GM23338 (cell line): ENCODE results near the gene JMJD1C.

Source experiments
- CREB1 ChIP-seq: fragments of 250-450 bp; sonication (Bioruptor Pico); IDR thresholded peaks from 2 replicates; pipeline ENCODE4 v1.5.0; 2020; ENCODE audit warnings: low read depth, mild to moderate bottlenecking, moderate library complexity
- EZH2 ChIP-seq: fragments of 200-600 bp; sonication (generic); IDR thresholded peaks from one replicate; pipeline ENCODE4 v1.8.0; 2017; ENCODE audit warnings: antibody characterized with exemption, mild to moderate bottlenecking, low read depth; ENCODE audit not compliant: unreplicated experiment
- EZH2phosphoT487 ChIP-seq: fragments of 200-600 bp; sonication (generic); IDR thresholded peaks from one replicate; pipeline ENCODE4 v1.8.1; 2018; ENCODE audit warnings: antibody characterized with exemption; ENCODE audit not compliant: unreplicated experiment
- JUNB ChIP-seq: IDR thresholded peaks from one replicate; pipeline ENCODE4 v1.6.1; 2016; ENCODE audit warnings: antibody characterized with exemption; ENCODE audit not compliant: unreplicated experiment
- POLR2AphosphoS5 ChIP-seq: IDR thresholded peaks from 2 replicates; pipeline ENCODE4 v1.6.1; 2016; ENCODE audit warnings: antibody characterized with exemption, low read depth
- TF ChIP-seq, protein P1 (sequence below), 2 experiments: fragments of 200-600 bp in 1 of 2; sonication (generic) in 1 of 2; conservative IDR thresholded peaks; 2 replicates each; pipeline versions ENCODE4 v1.5.1 to v1.6.1; 2016 to 2017; ENCODE audit warnings: antibody characterized with exemption in 2 of 2, low read depth in 2 of 2, mild to moderate bottlenecking in 2 of 2, moderate library complexity in 1 of 2
- TF ChIP-seq, protein P2 (sequence below): IDR thresholded peaks from 2 replicates; pipeline ENCODE4 v1.6.1; 2016; ENCODE audit warnings: antibody characterized with exemption
- TF ChIP-seq, protein P3 (sequence below): IDR thresholded peaks from one replicate; pipeline ENCODE4 v1.6.1; 2018; ENCODE audit warnings: antibody characterized with exemption; ENCODE audit not compliant: unreplicated experiment

DNA sequence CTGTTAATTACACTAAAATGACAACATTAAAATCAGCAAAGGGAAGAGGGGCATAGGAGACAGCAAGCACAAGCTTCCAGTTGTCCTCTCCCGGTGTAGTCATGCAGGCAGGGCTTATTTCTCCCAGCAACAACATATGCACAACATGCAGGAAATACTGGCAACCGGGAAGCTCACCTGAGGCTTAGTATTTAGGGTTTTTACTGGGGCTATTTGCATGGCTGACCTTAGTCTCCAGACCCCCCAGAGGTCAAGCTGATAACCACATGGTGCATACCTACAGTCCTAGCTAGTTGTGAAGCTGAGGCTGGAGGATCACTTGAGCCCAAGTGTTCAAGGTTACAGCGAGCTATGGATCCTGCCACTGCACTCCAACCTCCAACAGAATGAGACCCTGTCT, 12.8 kb upstream of the JMJD1C start:
- TF ChIP-seq EZH2phosphoT487 (no peak), POLR2AphosphoS5 (no peak), JUNB (no peak), EZH2 (no peak), CREB1 (CRISPR knock-in tag) (no peak)
- TF ChIP-seq, protein P1, sequence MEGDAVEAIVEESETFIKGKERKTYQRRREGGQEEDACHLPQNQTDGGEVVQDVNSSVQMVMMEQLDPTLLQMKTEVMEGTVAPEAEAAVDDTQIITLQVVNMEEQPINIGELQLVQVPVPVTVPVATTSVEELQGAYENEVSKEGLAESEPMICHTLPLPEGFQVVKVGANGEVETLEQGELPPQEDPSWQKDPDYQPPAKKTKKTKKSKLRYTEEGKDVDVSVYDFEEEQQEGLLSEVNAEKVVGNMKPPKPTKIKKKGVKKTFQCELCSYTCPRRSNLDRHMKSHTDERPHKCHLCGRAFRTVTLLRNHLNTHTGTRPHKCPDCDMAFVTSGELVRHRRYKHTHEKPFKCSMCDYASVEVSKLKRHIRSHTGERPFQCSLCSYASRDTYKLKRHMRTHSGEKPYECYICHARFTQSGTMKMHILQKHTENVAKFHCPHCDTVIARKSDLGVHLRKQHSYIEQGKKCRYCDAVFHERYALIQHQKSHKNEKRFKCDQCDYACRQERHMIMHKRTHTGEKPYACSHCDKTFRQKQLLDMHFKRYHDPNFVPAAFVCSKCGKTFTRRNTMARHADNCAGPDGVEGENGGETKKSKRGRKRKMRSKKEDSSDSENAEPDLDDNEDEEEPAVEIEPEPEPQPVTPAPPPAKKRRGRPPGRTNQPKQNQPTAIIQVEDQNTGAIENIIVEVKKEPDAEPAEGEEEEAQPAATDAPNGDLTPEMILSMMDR (conservative IDR thresholded peaks at IDR 0.05; ENCODE audit: low read depth in 2 of 2): no peak
- TF ChIP-seq, protein P2, sequence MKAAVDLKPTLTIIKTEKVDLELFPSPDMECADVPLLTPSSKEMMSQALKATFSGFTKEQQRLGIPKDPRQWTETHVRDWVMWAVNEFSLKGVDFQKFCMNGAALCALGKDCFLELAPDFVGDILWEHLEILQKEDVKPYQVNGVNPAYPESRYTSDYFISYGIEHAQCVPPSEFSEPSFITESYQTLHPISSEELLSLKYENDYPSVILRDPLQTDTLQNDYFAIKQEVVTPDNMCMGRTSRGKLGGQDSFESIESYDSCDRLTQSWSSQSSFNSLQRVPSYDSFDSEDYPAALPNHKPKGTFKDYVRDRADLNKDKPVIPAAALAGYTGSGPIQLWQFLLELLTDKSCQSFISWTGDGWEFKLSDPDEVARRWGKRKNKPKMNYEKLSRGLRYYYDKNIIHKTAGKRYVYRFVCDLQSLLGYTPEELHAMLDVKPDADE: 0 out of 2 replicates have a peak, but pooled peaks have one; percentile 26
- TF ChIP-seq, protein P3, sequence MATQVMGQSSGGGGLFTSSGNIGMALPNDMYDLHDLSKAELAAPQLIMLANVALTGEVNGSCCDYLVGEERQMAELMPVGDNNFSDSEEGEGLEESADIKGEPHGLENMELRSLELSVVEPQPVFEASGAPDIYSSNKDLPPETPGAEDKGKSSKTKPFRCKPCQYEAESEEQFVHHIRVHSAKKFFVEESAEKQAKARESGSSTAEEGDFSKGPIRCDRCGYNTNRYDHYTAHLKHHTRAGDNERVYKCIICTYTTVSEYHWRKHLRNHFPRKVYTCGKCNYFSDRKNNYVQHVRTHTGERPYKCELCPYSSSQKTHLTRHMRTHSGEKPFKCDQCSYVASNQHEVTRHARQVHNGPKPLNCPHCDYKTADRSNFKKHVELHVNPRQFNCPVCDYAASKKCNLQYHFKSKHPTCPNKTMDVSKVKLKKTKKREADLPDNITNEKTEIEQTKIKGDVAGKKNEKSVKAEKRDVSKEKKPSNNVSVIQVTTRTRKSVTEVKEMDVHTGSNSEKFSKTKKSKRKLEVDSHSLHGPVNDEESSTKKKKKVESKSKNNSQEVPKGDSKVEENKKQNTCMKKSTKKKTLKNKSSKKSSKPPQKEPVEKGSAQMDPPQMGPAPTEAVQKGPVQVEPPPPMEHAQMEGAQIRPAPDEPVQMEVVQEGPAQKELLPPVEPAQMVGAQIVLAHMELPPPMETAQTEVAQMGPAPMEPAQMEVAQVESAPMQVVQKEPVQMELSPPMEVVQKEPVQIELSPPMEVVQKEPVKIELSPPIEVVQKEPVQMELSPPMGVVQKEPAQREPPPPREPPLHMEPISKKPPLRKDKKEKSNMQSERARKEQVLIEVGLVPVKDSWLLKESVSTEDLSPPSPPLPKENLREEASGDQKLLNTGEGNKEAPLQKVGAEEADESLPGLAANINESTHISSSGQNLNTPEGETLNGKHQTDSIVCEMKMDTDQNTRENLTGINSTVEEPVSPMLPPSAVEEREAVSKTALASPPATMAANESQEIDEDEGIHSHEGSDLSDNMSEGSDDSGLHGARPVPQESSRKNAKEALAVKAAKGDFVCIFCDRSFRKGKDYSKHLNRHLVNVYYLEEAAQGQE: no peak
